ENCODE results near the gene GPATCH4.
A peak's percentile ranks its signal among the peaks of the same experiment; 100 is the strongest.
"Not testable (repeated sequence)": the region's sequence is repeated elsewhere in the genome, so short reads cannot be mapped to it uniquely, and the experiment has no call there.

The GPATCH4 gene

GRCh38 chr1:156626079-156626438 is 24.8 kb upstream of the GPATCH4 start:
- DNase-seq: no peak

GRCh38 chr1:156625436-156626078 is 24.3 kb upstream of the GPATCH4 start:
- peak; percentile 74 for DNase-seq

DNA sequence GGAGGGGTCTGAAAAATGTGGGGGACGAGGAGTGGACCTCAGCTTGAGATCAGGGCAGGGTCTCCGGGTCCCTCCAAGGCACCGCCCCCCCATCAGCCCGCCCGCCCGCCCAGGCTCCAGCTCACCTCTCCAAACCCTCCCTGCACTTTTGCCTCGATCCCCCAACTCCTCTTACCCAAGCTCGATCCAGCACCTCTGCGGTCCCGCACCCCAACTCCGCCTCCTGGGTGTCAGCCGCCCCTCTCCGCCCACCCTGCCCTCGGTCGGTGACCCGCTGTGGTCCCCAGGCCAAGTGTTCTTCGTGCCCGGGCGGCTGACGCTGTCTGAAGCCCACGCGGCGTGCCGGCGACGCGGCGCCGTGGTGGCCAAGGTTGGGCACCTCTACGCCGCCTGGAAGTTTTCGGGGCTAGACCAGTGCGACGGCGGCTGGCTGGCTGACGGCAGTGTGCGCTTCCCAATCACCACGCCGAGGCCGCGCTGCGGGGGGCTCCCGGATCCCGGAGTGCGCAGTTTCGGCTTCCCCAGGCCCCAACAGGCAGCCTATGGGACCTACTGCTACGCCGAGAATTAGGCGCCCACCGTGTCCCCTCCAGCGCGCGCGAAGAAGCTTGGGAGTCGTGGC is 23.6 kb upstream of the GPATCH4 start:
- DNase-seq: no peak

- DNase-seq: peak; percentile 65
These were observed 22.9 kb upstream of the GPATCH4 start for GRCh38 chr1:156623946-156624813.

DNA sequence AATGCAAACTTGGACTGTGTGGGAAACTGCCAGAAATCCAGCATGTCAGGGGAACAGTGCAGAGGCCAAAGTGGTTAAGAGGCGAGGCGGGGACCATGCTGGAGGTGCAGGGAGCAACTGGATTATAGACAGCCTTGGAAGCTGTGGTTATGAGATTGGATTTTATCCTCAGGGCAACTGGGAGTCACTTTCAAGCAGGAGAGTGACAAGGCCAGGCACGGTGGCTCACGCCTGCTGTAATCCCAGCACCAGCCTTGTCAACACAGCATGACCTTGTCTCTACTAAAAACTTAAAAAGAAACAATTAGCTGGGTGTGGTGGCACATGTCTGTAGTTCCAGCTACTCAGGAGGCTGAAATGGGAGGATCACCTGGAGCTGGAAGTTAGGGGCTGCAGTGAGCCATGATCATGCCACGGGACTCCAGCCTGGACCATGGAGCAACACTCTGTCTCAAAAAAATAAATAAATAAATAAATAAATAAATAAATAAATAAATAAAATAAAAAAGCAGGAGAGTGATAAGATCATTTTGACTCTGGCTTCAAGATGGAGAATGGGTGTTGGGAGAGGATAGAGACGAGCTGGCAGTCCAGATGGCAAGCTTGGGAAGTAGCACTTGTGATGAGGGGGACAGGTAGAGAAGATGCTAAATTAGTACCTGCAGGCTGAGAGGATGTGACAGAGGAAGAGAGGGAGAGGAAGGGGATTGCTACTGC is 21.5 kb upstream of the GPATCH4 start:
- no peak for DNase-seq

GRCh38 chr1:156619582-156619955 is 18.3 kb upstream of the GPATCH4 start:
- no peak for DNase-seq

GRCh38 chr1:156618853-156619581 is 17.7 kb upstream of the GPATCH4 start, which contains the start of gene HAPLN2:
TSS of gene HAPLN2 (plus strand) at chr1:156619415. CDS start at chr1:156623491, 4,076 bp downstream.
- DNase-seq: no peak

GRCh38 chr1:156616463-156616862 is 15.2 kb upstream of the GPATCH4 start:
- DNase-seq: no peak

DNA sequence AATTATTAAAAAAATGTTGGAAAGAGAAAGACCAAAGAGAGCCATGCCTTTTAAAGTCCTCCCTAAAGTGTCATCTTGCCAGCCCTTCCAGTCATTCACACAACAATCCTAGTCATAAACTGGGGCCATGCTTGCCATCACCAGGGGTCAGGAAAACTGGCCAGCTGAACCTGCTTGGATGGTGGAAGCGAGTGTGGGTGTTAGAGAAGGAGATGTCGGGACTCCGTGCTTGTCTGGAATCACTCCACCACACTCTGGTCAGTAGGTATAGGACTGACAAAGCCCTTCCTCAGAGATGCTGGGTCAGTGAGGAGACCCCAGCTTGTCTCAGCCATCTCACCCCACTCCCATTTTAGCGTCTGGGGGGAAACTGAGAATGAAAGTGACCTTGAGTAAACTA is 14.7 kb upstream of the GPATCH4 start:
- no peak for DNase-seq

- DNase-seq: no peak
These were observed 11.4 kb upstream of the GPATCH4 start for GRCh38 chr1:156612666-156613065.

- DNase-seq: not testable (repeated sequence)
These were observed 8.8 kb upstream of the GPATCH4 start for GRCh38 chr1:156610072-156610471.

DNA sequence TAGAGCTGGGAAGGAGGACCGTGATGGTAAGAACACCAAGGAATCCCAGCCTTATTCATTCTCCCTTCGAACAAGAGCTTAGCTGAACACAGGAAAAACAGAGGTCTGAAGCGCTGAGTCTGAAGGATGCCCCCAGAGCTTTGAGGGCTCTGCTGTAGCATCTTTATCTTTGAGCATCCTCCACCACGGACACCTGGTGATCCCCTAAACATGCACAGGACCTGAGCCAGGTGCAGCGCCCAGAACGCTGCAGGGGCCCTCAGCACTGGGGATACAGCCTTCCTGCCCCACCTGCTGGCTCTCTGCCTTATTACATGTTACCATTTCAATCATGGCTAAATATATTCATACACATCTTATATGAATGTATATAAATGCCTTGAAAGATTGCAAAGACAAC is 7.7 kb upstream of the GPATCH4 start:
- peak; percentile 37 for DNase-seq

DNA sequence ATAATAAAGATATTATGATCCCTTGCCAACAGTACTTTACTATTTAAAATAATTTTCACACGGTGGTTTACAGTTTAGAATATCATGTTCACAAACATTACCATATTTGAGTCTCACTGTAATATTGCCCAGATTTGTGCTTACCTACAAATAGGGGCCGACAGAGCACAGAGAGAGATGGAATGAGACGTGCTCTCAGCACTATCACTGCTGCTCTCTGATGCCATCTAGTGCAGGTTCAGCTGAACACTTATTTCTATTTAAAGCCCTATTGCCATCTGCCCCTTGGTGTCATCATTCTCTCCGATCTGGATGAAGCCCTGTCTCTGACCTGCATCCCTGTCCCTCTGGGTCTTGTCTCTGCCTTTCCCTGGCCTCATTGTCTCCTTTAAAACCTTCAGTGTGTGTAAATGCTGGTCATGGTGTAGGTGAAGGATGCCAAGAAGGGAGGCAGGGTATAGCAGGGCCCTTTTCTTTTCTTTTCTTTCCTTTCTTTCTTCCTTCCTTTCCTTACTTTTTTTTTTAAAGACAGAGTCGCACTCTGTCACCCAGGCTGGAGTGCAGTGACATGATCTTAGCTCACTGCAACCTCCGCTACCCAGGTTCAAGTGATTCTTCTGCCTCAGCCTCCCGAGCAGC is 6.9 kb upstream of the GPATCH4 start:
- peak; percentile 78 for DNase-seq

DNA sequence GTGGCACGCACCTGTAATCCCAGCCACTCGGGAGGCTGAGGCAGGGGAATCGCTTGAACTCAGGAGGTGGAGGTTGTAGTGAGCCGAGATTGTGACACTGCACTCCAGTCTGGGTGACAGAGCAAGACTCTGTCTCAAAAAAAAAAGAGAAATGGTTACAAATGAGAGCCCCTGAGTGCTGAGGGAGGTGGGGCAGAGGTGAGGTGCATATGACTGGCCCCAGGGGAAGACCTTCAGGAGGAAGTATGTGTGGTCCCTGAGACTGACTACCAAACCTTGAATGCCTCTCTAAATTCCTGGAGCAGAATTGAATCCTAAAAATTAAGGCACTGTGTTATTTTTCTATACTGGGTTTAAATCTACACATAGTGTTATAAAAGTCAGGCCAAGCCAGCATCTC is 6.1 kb upstream of the GPATCH4 start:
- not testable (repeated sequence) for DNase-seq

- DNase-seq: peak; percentile 48
These were observed 1.3 kb upstream of the GPATCH4 start for GRCh38 chr1:156602557-156602993.

DNA sequence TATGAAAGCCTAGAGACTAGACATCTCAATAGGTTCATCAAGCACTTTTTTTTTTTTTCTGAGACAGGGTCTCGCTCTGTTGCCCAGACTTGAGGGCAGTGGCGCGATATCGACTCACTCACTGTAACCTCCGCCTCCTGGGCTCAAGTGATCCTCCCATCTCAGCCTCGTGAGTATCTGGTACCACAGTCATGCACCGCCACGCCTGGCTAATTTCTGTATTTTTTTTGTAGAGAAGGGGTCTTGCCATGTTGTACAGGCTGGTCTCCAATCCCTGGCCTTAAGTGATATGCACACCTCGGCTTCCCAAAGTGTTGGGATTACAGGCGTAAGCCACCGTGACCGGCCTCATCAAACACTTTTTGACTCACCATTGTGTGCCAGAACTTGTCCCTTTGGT is 613 bp upstream of the GPATCH4 start:
- DNase-seq: no peak

DNA sequence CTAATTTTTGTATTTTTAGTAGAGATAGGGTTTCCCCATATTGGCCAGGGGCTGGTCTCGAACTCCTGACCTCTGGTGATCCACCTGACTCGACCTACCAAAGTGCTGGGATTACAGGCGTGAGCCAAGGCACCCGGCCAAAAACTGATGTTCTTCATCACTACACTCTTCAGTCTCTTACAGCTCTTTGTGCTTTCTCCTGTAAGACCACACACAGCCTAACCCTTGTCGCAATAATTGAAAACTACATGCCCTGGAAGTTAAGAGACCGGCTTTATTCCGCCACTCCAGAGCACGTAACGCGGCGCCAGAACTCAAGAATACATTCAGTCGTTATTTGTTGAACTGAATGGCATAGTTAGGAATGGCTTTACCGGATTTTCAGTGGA is 552 bp downstream of the GPATCH4 start:
- no peak for DNase-seq

GRCh38 chr1:156599811-156600210 is 1.5 kb downstream of the GPATCH4 start:
- DNase-seq: peak; percentile 40

DNA sequence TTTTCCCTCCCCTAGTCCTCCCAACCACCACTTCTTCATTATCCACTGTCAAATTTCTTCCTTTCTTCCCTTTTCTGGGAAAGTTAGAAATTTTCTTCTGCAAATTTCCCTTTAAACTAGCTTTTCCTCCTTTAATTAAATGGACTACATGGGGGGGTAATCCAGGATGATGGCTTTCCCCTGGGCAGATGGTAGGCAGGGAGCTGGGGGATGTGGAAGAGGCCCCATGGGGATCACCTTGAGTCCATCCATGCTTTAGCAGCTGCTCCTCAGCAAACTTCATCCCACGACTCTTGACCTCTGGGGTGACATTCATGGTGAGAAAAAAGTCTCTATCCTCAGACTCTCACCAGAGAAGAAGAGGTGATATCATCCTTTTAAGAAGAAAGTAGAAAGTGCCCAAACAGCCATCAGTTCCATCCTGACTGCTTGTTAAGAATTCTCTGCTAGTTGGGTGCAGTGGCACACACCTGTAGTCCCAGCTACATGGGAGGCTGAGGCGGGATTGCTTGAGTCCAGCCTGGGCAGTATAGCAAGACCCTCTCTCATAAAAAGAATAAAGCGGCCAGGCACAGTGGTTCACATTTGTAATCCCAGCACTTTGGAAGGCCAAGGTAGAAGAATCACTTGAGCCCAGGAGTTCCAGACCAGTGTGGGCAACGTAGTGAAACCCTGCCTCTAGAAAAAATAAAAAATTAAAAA is 2.4 kb downstream of the GPATCH4 start:
- DNase-seq: no peak

GRCh38 chr1:156598125-156598524 is 3.2 kb downstream of the GPATCH4 start:
- no peak for DNase-seq

GRCh38 chr1:156596426-156596825 is 4.9 kb downstream of the GPATCH4 start:
- no peak for DNase-seq

Data from suppressor macrophage treated with lipopolysaccharide for 4 hours (primary cell).